ENCODE results near the gene ESPN.
A peak's percentile ranks its signal among the peaks of the same experiment; 100 is the strongest.
"Not testable (repeated sequence)": the region's sequence is repeated elsewhere in the genome, so short reads cannot be mapped to it uniquely, and the experiment has no call there.

The ESPN gene

GRCh38 chr1:6483017-6483760 is 58.6 kb downstream of the ESPN start:
- DNase-seq (ENCODE audit: low read depth), result no peak

GRCh38 chr1:6483761-6484117 is 59.2 kb downstream of the ESPN start:
- DNase-seq (ENCODE audit: low read depth), result no peak

- no peak for DNase-seq (ENCODE audit: low read depth)
Measured at GRCh38 chr1:6484826-6485167, 60.2 kb downstream of the ESPN start.

GRCh38 chr1:6485168-6486101 is 60.9 kb downstream of the ESPN start:
- DNase-seq (ENCODE audit: low read depth), result no peak

- peak; percentile 62 for DNase-seq (ENCODE audit: low read depth)
Measured at GRCh38 chr1:6486433-6487011, 61.9 kb downstream of the ESPN start.

GRCh38 chr1:6487804-6488484 is 63.4 kb downstream of the ESPN start:
- no peak for DNase-seq (ENCODE audit: low read depth)

- no peak for DNase-seq (ENCODE audit: low read depth)
Measured at GRCh38 chr1:6488602-6489382, 64.2 kb downstream of the ESPN start.

- DNase-seq (ENCODE audit: low read depth), result no peak
Measured at GRCh38 chr1:6489383-6489765, 64.8 kb downstream of the ESPN start.

GRCh38 chr1:6489799-6490180 is 65.2 kb downstream of the ESPN start:
- peak; percentile 48 for DNase-seq (ENCODE audit: low read depth)

- DNase-seq (ENCODE audit: low read depth), result no peak
Measured at GRCh38 chr1:6490181-6491080, 65.9 kb downstream of the ESPN start.

- DNase-seq (ENCODE audit: low read depth), result no peak
Measured at GRCh38 chr1:6491081-6491449, 66.5 kb downstream of the ESPN start.

GRCh38 chr1:6491480-6491962 is 66.9 kb downstream of the ESPN start, which contains the start of gene PLEKHG5:
Gene PLEKHG5, minus strand, starts transcription at chr1:6491667. Its CDS starts 14,096 bp downstream, at chr1:6477571.
- DNase-seq (ENCODE audit: low read depth), result peak; percentile 28

- no peak for DNase-seq (ENCODE audit: low read depth)
Measured at GRCh38 chr1:6491966-6492365, 67.4 kb downstream of the ESPN start.

- not testable (repeated sequence) for DNase-seq (ENCODE audit: low read depth)
Measured at GRCh38 chr1:6493834-6494223, 69.3 kb downstream of the ESPN start.

- DNase-seq (ENCODE audit: low read depth), result no peak
Measured at GRCh38 chr1:6494627-6495026, 70.1 kb downstream of the ESPN start.

- DNase-seq (ENCODE audit: low read depth), result no peak
Measured at GRCh38 chr1:6495041-6495441, 70.5 kb downstream of the ESPN start.

- no peak for DNase-seq (ENCODE audit: low read depth)
Measured at GRCh38 chr1:6495540-6496364, 71.2 kb downstream of the ESPN start.

GRCh38 chr1:6496365-6496721 is 71.8 kb downstream of the ESPN start:
- no peak for DNase-seq (ENCODE audit: low read depth)

GRCh38 chr1:6496890-6497214 is 72.3 kb downstream of the ESPN start:
- no peak for DNase-seq (ENCODE audit: low read depth)
